ENCODE data around the gene FOXN1. TPM values are rescaled to one million over a fixed set of nuclear protein-coding genes. Genes with fewer than 3 reads are reported as not detected.

The FOXN1 gene
- total RNA-seq, 5 donors from 2014 or later (not counting 1 experiment from before 2014, with no cell fraction given) = not detected

- CTCF ChIA-PET = no interaction called here
- POLR2A ChIA-PET = no interaction called here
- Histone ChIP-seq H3K4me3 (ENCODE audit: control insufficient read depth in 1 of 2, extremely low read depth in 1 of 2, low read length in 1 of 2) (no peak overlapping the region), H3K36me3 (ENCODE audit: control insufficient read depth in 2 of 2, extremely low read depth in 1 of 2, insufficient read depth in 1 of 2, low read length in 1 of 2) (no peaks in the 10 kb centered on the region), H3K9me3 (no peaks in the 10 kb centered on the region), H3K4me1 (ENCODE audit: control insufficient read depth in 1 of 2, extremely low read depth in 1 of 2, insufficient read depth in 2 of 2, low read length in 2 of 2) (peaks cover 3 to 9% of the 10 kb centered on the region in 2 experiments), H3K27ac (ENCODE audit: low read length) (no peak overlapping the region), H3K27me3 (replicated peaks in 1 of 2; ENCODE audit: control insufficient read depth in 2 of 2, extremely low read depth in 1 of 2, insufficient read depth in 2 of 2, low read length in 1 of 2) (peaks cover 0 to under 1% of the 10 kb centered on the region in 2 experiments)
- Mint-ChIP-seq H3K27me3 (no peaks in the 10 kb centered on the region), H3K4me3 (no peak overlapping the region), H3K36me3 (no peaks in the 10 kb centered on the region), H3K27ac (no peak overlapping the region), H3K9me3 (no peaks in the 10 kb centered on the region), H3K4me1 (peaks cover 7 to 18% (median 14%) of the 10 kb centered on the region in 3 donors)
- WGBS (ENCODE audit: insufficient coverage) = 91% methylated on average over 3 of the region's 7 CpGs
- ATAC-seq (replicated peaks in 1 of 4) (no peak), DNase-seq (no peak)
Measured at GRCh38 chr17:28477928-28478327, 28.2 kb upstream of the FOXN1 start.

- Histone ChIP-seq H3K27ac (ENCODE audit: low read length) (no peak overlapping the region), H3K27me3 (replicated peaks in 1 of 2; ENCODE audit: control insufficient read depth in 2 of 2, extremely low read depth in 1 of 2, insufficient read depth in 2 of 2, low read length in 1 of 2) (peaks cover 0 to 5% of the 10 kb centered on the region in 2 experiments), H3K4me3 (ENCODE audit: control insufficient read depth in 1 of 2, extremely low read depth in 1 of 2, low read length in 1 of 2) (no peak overlapping the region), H3K9me3 (no peaks in the 10 kb centered on the region), H3K4me1 (ENCODE audit: control insufficient read depth in 1 of 2, extremely low read depth in 1 of 2, insufficient read depth in 2 of 2, low read length in 2 of 2) (peaks cover 3 to 9% of the 10 kb centered on the region in 2 experiments), H3K36me3 (ENCODE audit: control insufficient read depth in 2 of 2, extremely low read depth in 1 of 2, insufficient read depth in 1 of 2, low read length in 1 of 2) (no peaks in the 10 kb centered on the region)
- no peak for DNase-seq
- POLR2A ChIA-PET = no interaction called here
- Mint-ChIP-seq H3K27ac (no peak overlapping the region), H3K36me3 (no peaks in the 10 kb centered on the region), H3K27me3 (no peaks in the 10 kb centered on the region), H3K9me3 (no peaks in the 10 kb centered on the region), H3K4me1 (peaks cover 7 to 18% (median 14%) of the 10 kb centered on the region in 3 donors), H3K4me3 (no peak overlapping the region)
- CTCF ChIA-PET = no interaction called here
- WGBS (ENCODE audit: insufficient coverage) = 58% methylated on average over 1 of the region's 3 CpGs
- no peak for ATAC-seq (replicated peaks in 1 of 4)
Measured at GRCh38 chr17:28478712-28479615, 27.2 kb upstream of the FOXN1 start.

GRCh38 chr17:28480278-28480677, 25.9 kb upstream of the FOXN1 start:
- ATAC-seq (replicated peaks in 1 of 4) (no peak), DNase-seq (no peak)
- ChIA-PET POLR2A (interaction anchor here in 1 of 2 donors (0.5 kb wide), 1 partner anchor 19 kb away, joined by 3 read pairs; no protein-coding TSS in a partner anchor), CTCF (interaction anchor here in 1 of 2 donors (0.6 kb wide), 1 partner anchor 753 kb away, joined by 3 read pairs; no protein-coding TSS in a partner anchor)
- H3K27me3 ChIP-seq (replicated peaks in 1 of 2; ENCODE audit: control insufficient read depth in 2 of 2, extremely low read depth in 1 of 2, insufficient read depth in 2 of 2, low read length in 1 of 2) = peaks cover 0 to 7% of the 10 kb centered on the region in 2 experiments
- Mint-ChIP-seq H3K36me3 (no peaks in the 10 kb centered on the region), H3K4me1 (peaks cover 5 to 14% (median 13%) of the 10 kb centered on the region in 3 donors), H3K9me3 (no peaks in the 10 kb centered on the region), H3K4me3 (no peak overlapping the region), H3K27ac (no peak overlapping the region), H3K27me3 (peaks cover 0 to 3% of the 10 kb centered on the region in 2 donors)
- WGBS (ENCODE audit: insufficient coverage) = 80% methylated on average over 4 of the region's 5 CpGs
- H3K4me1 ChIP-seq (ENCODE audit: control insufficient read depth in 1 of 2, extremely low read depth in 1 of 2, insufficient read depth in 2 of 2, low read length in 2 of 2) = peaks cover 3 to 4% of the 10 kb centered on the region in 2 experiments
- H3K27ac ChIP-seq (ENCODE audit: low read length) = no peak overlapping the region
- H3K4me3 ChIP-seq (ENCODE audit: control insufficient read depth in 1 of 2, extremely low read depth in 1 of 2, low read length in 1 of 2) = no peak overlapping the region
- no peaks in the 10 kb centered on the region for H3K36me3 ChIP-seq (ENCODE audit: control insufficient read depth in 2 of 2, extremely low read depth in 1 of 2, insufficient read depth in 1 of 2, low read length in 1 of 2)
- no peaks in the 10 kb centered on the region for H3K9me3 ChIP-seq

- Histone ChIP-seq H3K27me3 (replicated peaks in 1 of 2; ENCODE audit: control insufficient read depth in 2 of 2, extremely low read depth in 1 of 2, insufficient read depth in 2 of 2, low read length in 1 of 2) (peaks cover 0 to 7% of the 10 kb centered on the region in 2 experiments), H3K4me1 (ENCODE audit: control insufficient read depth in 1 of 2, extremely low read depth in 1 of 2, insufficient read depth in 2 of 2, low read length in 2 of 2) (no peaks in the 10 kb centered on the region), H3K4me3 (ENCODE audit: control insufficient read depth in 1 of 2, extremely low read depth in 1 of 2, low read length in 1 of 2) (no peak overlapping the region), H3K27ac (ENCODE audit: low read length) (no peak overlapping the region), H3K36me3 (ENCODE audit: control insufficient read depth in 2 of 2, extremely low read depth in 1 of 2, insufficient read depth in 1 of 2, low read length in 1 of 2) (no peaks in the 10 kb centered on the region), H3K9me3 (no peaks in the 10 kb centered on the region)
- ChIA-PET POLR2A (no interaction called here), CTCF (interaction anchor here in 1 of 2 donors (0.6 kb wide), 1 partner anchor 753 kb away, joined by 3 read pairs; no protein-coding TSS in a partner anchor)
- ATAC-seq (replicated peaks in 1 of 4) = no peak
- DNase-seq = no peak
- H3K4me1 Mint-ChIP-seq = peaks cover 0 to 7% (median 5%) of the 10 kb centered on the region in 3 donors
- no peaks in the 10 kb centered on the region for H3K9me3 Mint-ChIP-seq
- no peak overlapping the region for H3K27ac Mint-ChIP-seq
- H3K27me3 Mint-ChIP-seq = peaks cover 0 to 3% of the 10 kb centered on the region in 2 donors
- no peak overlapping the region for H3K4me3 Mint-ChIP-seq
- no peaks in the 10 kb centered on the region for H3K36me3 Mint-ChIP-seq
- WGBS (ENCODE audit: insufficient coverage) = 83% methylated on average over 10 of the region's 10 CpGs
Measured at GRCh38 chr17:28480799-28481571, 25.2 kb upstream of the FOXN1 start.

GRCh38 chr17:28482551-28483199, 23.5 kb upstream of the FOXN1 start:
- no peak overlapping the region for H3K4me3 Mint-ChIP-seq
- peaks cover 0 to 3% of the 10 kb centered on the region in 2 donors for H3K27me3 Mint-ChIP-seq
- no peaks in the 10 kb centered on the region for H3K4me1 Mint-ChIP-seq
- Histone ChIP-seq H3K27ac (ENCODE audit: low read length) (no peak overlapping the region), H3K4me3 (ENCODE audit: control insufficient read depth in 1 of 2, extremely low read depth in 1 of 2, low read length in 1 of 2) (no peak overlapping the region), H3K36me3 (ENCODE audit: control insufficient read depth in 2 of 2, extremely low read depth in 1 of 2, insufficient read depth in 1 of 2, low read length in 1 of 2) (no peaks in the 10 kb centered on the region), H3K27me3 (replicated peaks in 1 of 2; ENCODE audit: control insufficient read depth in 2 of 2, extremely low read depth in 1 of 2, insufficient read depth in 2 of 2, low read length in 1 of 2) (peaks cover 0 to 7% of the 10 kb centered on the region in 2 experiments), H3K9me3 (no peaks in the 10 kb centered on the region), H3K4me1 (ENCODE audit: control insufficient read depth in 1 of 2, extremely low read depth in 1 of 2, insufficient read depth in 2 of 2, low read length in 2 of 2) (no peaks in the 10 kb centered on the region)
- H3K36me3 Mint-ChIP-seq = no peaks in the 10 kb centered on the region
- ChIA-PET CTCF (no interaction called here), POLR2A (no interaction called here)
- WGBS (ENCODE audit: insufficient coverage) = 73% methylated on average over 6 of the region's 10 CpGs
- ATAC-seq (replicated peaks in 1 of 4) (no peak), DNase-seq (no peak)
- H3K27ac Mint-ChIP-seq = no peak overlapping the region
- no peaks in the 10 kb centered on the region for H3K9me3 Mint-ChIP-seq

GRCh38 chr17:28484296-28484695, 21.9 kb upstream of the FOXN1 start:
- ATAC-seq (replicated peaks in 1 of 4) (no peak), DNase-seq (no peak)
- Histone ChIP-seq H3K4me3 (ENCODE audit: control insufficient read depth in 1 of 2, extremely low read depth in 1 of 2, low read length in 1 of 2) (no peak overlapping the region), H3K27ac (ENCODE audit: low read length) (no peak overlapping the region), H3K4me1 (ENCODE audit: control insufficient read depth in 1 of 2, extremely low read depth in 1 of 2, insufficient read depth in 2 of 2, low read length in 2 of 2) (no peaks in the 10 kb centered on the region), H3K27me3 (replicated peaks in 1 of 2; ENCODE audit: control insufficient read depth in 2 of 2, extremely low read depth in 1 of 2, insufficient read depth in 2 of 2, low read length in 1 of 2) (peaks cover 0 to 7% of the 10 kb centered on the region in 2 experiments), H3K36me3 (ENCODE audit: control insufficient read depth in 2 of 2, extremely low read depth in 1 of 2, insufficient read depth in 1 of 2, low read length in 1 of 2) (no peaks in the 10 kb centered on the region), H3K9me3 (no peaks in the 10 kb centered on the region)
- ChIA-PET POLR2A (interaction anchor here in 1 of 2 donors (0.6 kb wide), 1 partner anchor 270 kb away, joined by 6 read pairs; no protein-coding TSS in a partner anchor), CTCF (interaction anchor here in 1 of 2 donors (0.6 kb wide), 1 partner anchor 128 kb away, joined by 3 read pairs; no protein-coding TSS in a partner anchor)
- Mint-ChIP-seq H3K27me3 (peaks cover 0 to 3% of the 10 kb centered on the region in 2 donors), H3K4me3 (no peak overlapping the region), H3K9me3 (no peaks in the 10 kb centered on the region), H3K36me3 (no peaks in the 10 kb centered on the region), H3K27ac (no peak overlapping the region), H3K4me1 (no peaks in the 10 kb centered on the region)
- 41% methylated on average over 2 of the region's 2 CpGs for WGBS (ENCODE audit: insufficient coverage)

Data from T-cell (primary cell).